ENCODE data around the gene NT5DC1. TPM values are rescaled to one million over a fixed set of nuclear protein-coding genes. Genes with fewer than 3 reads are reported as not detected.

Gene NT5DC1
- total RNA-seq, 2 experiments from 2014 or later: 20.5 to 58.8 TPM

GRCh38 chr6:116190550-116190949, 89.9 kb downstream of the NT5DC1 start:
- Histone ChIP-seq H4K20me1 (ENCODE audit: insufficient read depth, low read length) (no peaks in the 10 kb centered on the region), H2AFZ (ENCODE audit: low read length) (no peak overlapping the region), H3K4me2 (ENCODE audit: low read length) (no peak overlapping the region), H3K36me3 (ENCODE audit: insufficient read depth, low read length) (no peaks in the 10 kb centered on the region), H3K4me1 (ENCODE audit: insufficient read depth, low read length, poor library complexity, severe bottlenecking) (no peaks in the 10 kb centered on the region), H3K9me3 (ENCODE audit: low read length) (no peaks in the 10 kb centered on the region), H3K79me2 (ENCODE audit: insufficient read depth, low read depth, low read length) (no peaks in the 10 kb centered on the region), H3K4me3 (ENCODE audit: low read depth, low read length, poor library complexity, severe bottlenecking) (no peak overlapping the region), H3K27ac (ENCODE audit: low read depth, low read length, poor library complexity, severe bottlenecking) (no peak overlapping the region), H3K9me2 (ENCODE audit: insufficient read depth, low read length) (no peaks in the 10 kb centered on the region)
- TF ChIP-seq CTCF (conservative IDR thresholded peaks at IDR 0.05; ENCODE audit: low read length): no peak
- TF ChIP-seq EZH2phosphoT487 (IDR thresholded peaks at IDR 0.05; ENCODE audit: borderline replicate concordance, low read depth, low read length): no peak
- intact Hi-C loops (cut with micrococcal nuclease; ENCODE audit: unreplicated experiment): no loop called here
- POLR2A ChIA-PET: interaction anchor here (0.6 kb wide), 1 partner anchor 474 kb away, joined by 3 read pairs; no protein-coding TSS in a partner anchor
- no peak for DNase-seq (ENCODE audit: low spot score)
- no TSS peak for BruUV-seq (replicated peaks)
- CTCF ChIA-PET (ENCODE audit: unreplicated experiment): no interaction called here

- Histone ChIP-seq H3K4me3 (ENCODE audit: low read depth, low read length, poor library complexity, severe bottlenecking) (no peak overlapping the region), H3K27ac (ENCODE audit: low read depth, low read length, poor library complexity, severe bottlenecking) (no peak overlapping the region), H3K36me3 (ENCODE audit: insufficient read depth, low read length) (no peaks in the 10 kb centered on the region), H3K79me2 (ENCODE audit: insufficient read depth, low read depth, low read length) (no peaks in the 10 kb centered on the region), H3K9me3 (ENCODE audit: low read length) (no peaks in the 10 kb centered on the region), H3K4me1 (ENCODE audit: insufficient read depth, low read length, poor library complexity, severe bottlenecking) (no peaks in the 10 kb centered on the region), H2AFZ (ENCODE audit: low read length) (no peak overlapping the region), H3K9me2 (ENCODE audit: insufficient read depth, low read length) (no peaks in the 10 kb centered on the region), H3K4me2 (ENCODE audit: low read length) (no peak overlapping the region), H4K20me1 (ENCODE audit: insufficient read depth, low read length) (no peaks in the 10 kb centered on the region)
- DNase-seq (ENCODE audit: low spot score): no peak
- ChIA-PET CTCF (ENCODE audit: unreplicated experiment) (no interaction called here), POLR2A (interaction anchor here (0.6 kb wide), 1 partner anchor 91 kb away, joined by 4 read pairs; the partner anchor contains the start of gene NT5DC1)
- intact Hi-C loops (cut with micrococcal nuclease; ENCODE audit: unreplicated experiment): no loop called here
- no TSS peak for BruUV-seq (replicated peaks)
- no peak for TF ChIP-seq EZH2phosphoT487 (IDR thresholded peaks at IDR 0.05; ENCODE audit: borderline replicate concordance, low read depth, low read length)
- TF ChIP-seq CTCF (conservative IDR thresholded peaks at IDR 0.05; ENCODE audit: low read length): no peak
These were observed 91.2 kb downstream of the NT5DC1 start for GRCh38 chr6:116191881-116192280.

- no peak overlapping the region for H3K4me3 ChIP-seq (ENCODE audit: low read depth, low read length, poor library complexity, severe bottlenecking)
- H2AFZ ChIP-seq (ENCODE audit: low read length): no peak overlapping the region
- no peaks in the 10 kb centered on the region for H3K4me1 ChIP-seq (ENCODE audit: insufficient read depth, low read length, poor library complexity, severe bottlenecking)
- no peak overlapping the region for H3K27ac ChIP-seq (ENCODE audit: low read depth, low read length, poor library complexity, severe bottlenecking)
- no peaks in the 10 kb centered on the region for H3K36me3 ChIP-seq (ENCODE audit: insufficient read depth, low read length)
- H3K9me2 ChIP-seq (ENCODE audit: insufficient read depth, low read length): no peaks in the 10 kb centered on the region
- TF ChIP-seq EZH2phosphoT487 (IDR thresholded peaks at IDR 0.05; ENCODE audit: borderline replicate concordance, low read depth, low read length): no peak
- no peak for TF ChIP-seq CTCF (conservative IDR thresholded peaks at IDR 0.05; ENCODE audit: low read length)
- ChIA-PET CTCF (ENCODE audit: unreplicated experiment) (no interaction called here), POLR2A (interaction anchor here (0.6 kb wide), 1 partner anchor 41 kb away, joined by 3 read pairs; no protein-coding TSS in a partner anchor)
- no peak for DNase-seq (ENCODE audit: low spot score)
- H3K9me3 ChIP-seq (ENCODE audit: low read length): no peaks in the 10 kb centered on the region
- H3K4me2 ChIP-seq (ENCODE audit: low read length): no peak overlapping the region
- no TSS peak for BruUV-seq (replicated peaks)
- no peaks in the 10 kb centered on the region for H4K20me1 ChIP-seq (ENCODE audit: insufficient read depth, low read length)
- H3K79me2 ChIP-seq (ENCODE audit: insufficient read depth, low read depth, low read length): no peaks in the 10 kb centered on the region
- intact Hi-C loops (cut with micrococcal nuclease; ENCODE audit: unreplicated experiment): no loop called here
These were observed 92.1 kb downstream of the NT5DC1 start for GRCh38 chr6:116192786-116193185.
